Measurements from ENCODE around the gene EFCAB6.

- TF ChIP-seq POLR2A (IDR thresholded peaks at IDR 0.05) (no peak), CTCF (IDR thresholded peaks at IDR 0.05) (no peak)
Observed at GRCh38 chr22:43819421-43819921, 7.4 kb upstream of the EFCAB6 start.
